Measurements from ENCODE around the gene PCSK7.
"Not testable (repeated sequence)": the region's sequence is repeated elsewhere in the genome, so short reads cannot be mapped to it uniquely, and the experiment has no call there.

Gene PCSK7

GRCh38 chr11:117214404-117215110 is 17.3 kb downstream of the PCSK7 start:
- DNase-seq: no peak

- no peak for DNase-seq
Observed at GRCh38 chr11:117212697-117213355, 19.0 kb downstream of the PCSK7 start.

GRCh38 chr11:117210620-117211019 is 21.3 kb downstream of the PCSK7 start:
- no peak for DNase-seq

GRCh38 chr11:117209351-117210125 is 22.3 kb downstream of the PCSK7 start:
- DNase-seq: not testable (repeated sequence)

- not testable (repeated sequence) for DNase-seq
Observed at GRCh38 chr11:117208710-117209109, 23.2 kb downstream of the PCSK7 start.

- DNase-seq: not testable (repeated sequence)
Observed at GRCh38 chr11:117207481-117207880, 24.4 kb downstream of the PCSK7 start.

- DNase-seq: not testable (repeated sequence)
Observed at GRCh38 chr11:117206859-117207258, 25.0 kb downstream of the PCSK7 start.

- not testable (repeated sequence) for DNase-seq
Observed at GRCh38 chr11:117206111-117206510, 25.8 kb downstream of the PCSK7 start.

GRCh38 chr11:117205211-117205818 is 26.6 kb downstream of the PCSK7 start:
- no peak for DNase-seq

- DNase-seq: no peak
Observed at GRCh38 chr11:117204283-117205080, 27.4 kb downstream of the PCSK7 start.

- no peak for DNase-seq
Observed at GRCh38 chr11:117203069-117203407, 28.8 kb downstream of the PCSK7 start.

- no peak for DNase-seq
Observed at GRCh38 chr11:117202386-117203068, 29.3 kb downstream of the PCSK7 start.

GRCh38 chr11:117201658-117202305 is 30.1 kb downstream of the PCSK7 start:
- DNase-seq: no peak

- DNase-seq: no peak
Observed at GRCh38 chr11:117200813-117201657, 30.8 kb downstream of the PCSK7 start.

GRCh38 chr11:117199916-117200812 is 31.7 kb downstream of the PCSK7 start:
- no peak for DNase-seq

GRCh38 chr11:117199053-117199915 is 32.6 kb downstream of the PCSK7 start, which contains the start of gene TAGLN:
TAGLN (plus strand) TSS chr11:117199370; CDS start chr11:117203014, 3,644 bp downstream.
- DNase-seq: no peak

GRCh38 chr11:117198613-117199012 is 33.3 kb downstream of the PCSK7 start:
- DNase-seq: no peak

Data from NCI-H2081 treated with DMSO at 0.1 percent for 48 hours (cell line).